CD8-positive, alpha-beta memory T cell (primary cell): Measurements from ENCODE around the gene CCDC178. TPM values are rescaled to one million over a fixed set of nuclear protein-coding genes. Genes with fewer than 3 reads are reported as not detected.

Source experiments
- CTCF ChIA-PET: fragments of 350-600 bp; sonication (Branson Sonifier 250); formaldehyde crosslinking; loops from one replicate; lab custom pipeline; 2021; ENCODE audit warnings: antibody characterized with exemption; lab: Charles Lee
- POLR2A ChIA-PET: fragments of 350-600 bp; sonication (Branson Sonifier 250); formaldehyde crosslinking; loops from one replicate; lab custom pipeline; 2021; ENCODE audit warnings: antibody characterized with exemption; lab: Charles Lee
- DNase-seq, 5 donors: peaks; one replicate each; pipeline versions ENCODE4 v3.0.0 to v3.0.0-alpha.2; 2020 to 2022; ENCODE audit warnings: mixed read lengths in 1 of 5
- H3K27ac ChIP-seq: one replicate; pipeline ENCODE4 v1.7.0; 2013; ENCODE audit warnings: low read depth, mild to moderate bottlenecking, low read length, moderate library complexity
- H3K27me3 ChIP-seq: 2 replicates; pipeline ENCODE4 v1.7.0; 2013; ENCODE audit warnings: low read length, mild to moderate bottlenecking; ENCODE audit not compliant: insufficient read depth, poor library complexity, severe bottlenecking
- H3K36me3 ChIP-seq: 2 replicates; pipeline ENCODE4 v1.7.0; 2013; ENCODE audit warnings: mild to moderate bottlenecking, low read length, moderate library complexity; ENCODE audit not compliant: insufficient read depth
- H3K4me1 ChIP-seq: 2 replicates; pipeline ENCODE4 v1.7.0; 2013; ENCODE audit warnings: mild to moderate bottlenecking, low read length, moderate library complexity; ENCODE audit not compliant: insufficient read depth
- H3K4me3 ChIP-seq: 2 replicates; pipeline ENCODE4 v1.7.0; 2013; ENCODE audit warnings: mild to moderate bottlenecking, low read length
- H3K9me3 ChIP-seq: 2 replicates; pipeline ENCODE4 v1.7.0; 2013; ENCODE audit warnings: mild to moderate bottlenecking, low read length
- H3K27ac Mint-ChIP-seq, 8 donors: one replicate each; pipeline ENCODE4 v1.8.0; 2020 to 2021; ENCODE audit warnings: mixed read lengths in 8 of 8, mild to moderate bottlenecking in 6 of 8, inconsistent platforms in 3 of 8, moderate library complexity in 3 of 8
- H3K27me3 Mint-ChIP-seq, 2 donors: one replicate each; pipeline ENCODE4 v1.8.0; 2020 to 2021; ENCODE audit warnings: mixed read lengths in 2 of 2, mild to moderate bottlenecking in 1 of 2, moderate library complexity in 1 of 2
- H3K36me3 Mint-ChIP-seq, 3 donors: one replicate each; pipeline ENCODE4 v1.8.0; 2020 to 2021; ENCODE audit warnings: mixed read lengths in 3 of 3, inconsistent platforms in 1 of 3, mild to moderate bottlenecking in 1 of 3
- H3K4me1 Mint-ChIP-seq, 3 donors: one replicate each; pipeline ENCODE4 v1.8.0; 2020 to 2021; ENCODE audit warnings: mixed read lengths in 3 of 3, inconsistent platforms in 1 of 3, mild to moderate bottlenecking in 1 of 3
- H3K4me3 Mint-ChIP-seq, 7 donors: one replicate each; pipeline ENCODE4 v1.8.0; 2020 to 2021; ENCODE audit warnings: mixed read lengths in 7 of 7, mild to moderate bottlenecking in 6 of 7, moderate library complexity in 4 of 7, inconsistent platforms in 2 of 7
- H3K9me3 Mint-ChIP-seq, 5 donors: one replicate each; pipeline ENCODE4 v1.8.0; 2020 to 2022; ENCODE audit warnings: mixed read lengths in 5 of 5, mild to moderate bottlenecking in 3 of 5, moderate library complexity in 2 of 5, inconsistent platforms in 1 of 5
- polyA plus RNA-seq: library from polyadenylated mRNA; unstranded; fragments of 300-500 nt; fragmentation: Illumina TruSeq; gene quantifications from one replicate; pipeline ENCODE4 v1.2.3, GENCODE V29; 2021
- total RNA-seq, 2 experiments: library from RNA; stranded (reverse); gene quantifications; one replicate each; pipeline ENCODE4 v1.2.3, GENCODE V29; 2021

The CCDC178 gene
- total and polyA plus RNA-seq, 3 experiments from 2014 or later = not detected

DNA sequence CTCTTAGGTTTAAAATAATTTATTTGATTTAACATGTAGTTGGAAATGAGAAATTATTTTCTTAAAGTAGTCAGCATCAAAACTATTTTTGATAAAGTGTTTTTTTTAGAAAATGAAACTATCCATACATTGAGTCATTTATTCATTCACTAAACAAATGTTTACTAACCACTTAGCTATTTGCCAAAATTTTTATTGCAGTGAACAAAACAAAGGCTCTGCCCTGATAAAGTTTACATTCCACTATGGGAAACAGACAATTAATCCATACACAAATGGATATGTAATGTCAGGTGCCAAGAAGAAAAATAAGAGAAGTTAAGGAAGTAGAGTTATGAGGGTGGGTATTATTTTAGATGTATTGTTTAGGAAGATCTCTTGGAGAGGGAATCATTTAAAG, 19.1 kb upstream of the CCDC178 start:
- DNase-seq = no peak
- H3K36me3 Mint-ChIP-seq = no peaks in the 10 kb centered on the region
- H3K9me3 ChIP-seq = no peaks in the 10 kb centered on the region
- no peak overlapping the region for H3K27ac Mint-ChIP-seq
- ChIA-PET POLR2A (no interaction called here), CTCF (no interaction called here)
- H3K4me1 Mint-ChIP-seq = no peaks in the 10 kb centered on the region
- H3K27me3 Mint-ChIP-seq = no peaks in the 10 kb centered on the region
- H3K9me3 Mint-ChIP-seq = peaks cover 4 to 14% (median 13%) of the 10 kb centered on the region in 5 donors
- H3K27ac ChIP-seq = no peak overlapping the region
- no peak overlapping the region for H3K4me3 Mint-ChIP-seq
- no peaks in the 10 kb centered on the region for H3K4me1 ChIP-seq
- no peaks in the 10 kb centered on the region for H3K27me3 ChIP-seq
- no peak overlapping the region for H3K4me3 ChIP-seq
- no peaks in the 10 kb centered on the region for H3K36me3 ChIP-seq

GRCh38 chr18:33446604-33447003, 6.1 kb upstream of the CCDC178 start:
- Histone ChIP-seq H3K9me3 (no peaks in the 10 kb centered on the region), H3K27me3 (no peaks in the 10 kb centered on the region), H3K4me3 (no peak overlapping the region), H3K4me1 (no peaks in the 10 kb centered on the region), H3K36me3 (no peaks in the 10 kb centered on the region), H3K27ac (no peak overlapping the region)
- Mint-ChIP-seq H3K4me1 (no peaks in the 10 kb centered on the region), H3K9me3 (peaks cover 4 to 28% (median 7%) of the 10 kb centered on the region in 5 donors), H3K27me3 (no peaks in the 10 kb centered on the region), H3K4me3 (no peak overlapping the region), H3K27ac (no peak overlapping the region), H3K36me3 (no peaks in the 10 kb centered on the region)
- no peak for DNase-seq
- CTCF ChIA-PET = no interaction called here
- POLR2A ChIA-PET = no interaction called here

DNA sequence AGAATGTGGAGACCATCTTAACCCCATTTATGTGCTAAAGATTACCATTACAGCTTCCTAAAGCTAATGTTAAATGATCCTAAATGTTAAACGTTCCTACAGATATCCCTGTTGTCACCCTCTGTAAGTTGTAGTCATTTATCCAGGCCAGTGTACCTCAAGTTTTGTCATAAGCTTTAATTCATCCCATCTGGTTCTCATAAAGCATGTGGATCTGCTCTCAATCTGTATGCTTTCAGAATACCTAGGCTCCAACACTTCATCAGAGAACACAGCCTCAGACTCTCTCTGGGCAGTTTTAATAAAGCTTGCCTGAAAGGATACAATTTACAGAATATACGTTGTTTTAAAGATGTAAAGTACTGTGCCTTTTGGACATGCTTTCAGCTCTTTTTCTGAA, 4.2 kb upstream of the CCDC178 start:
- H3K27me3 ChIP-seq = no peaks in the 10 kb centered on the region
- H3K4me3 Mint-ChIP-seq = no peak overlapping the region
- no peak overlapping the region for H3K27ac ChIP-seq
- no peaks in the 10 kb centered on the region for H3K27me3 Mint-ChIP-seq
- H3K9me3 Mint-ChIP-seq = peaks cover 9 to 24% (median 16%) of the 10 kb centered on the region in 5 donors
- no peaks in the 10 kb centered on the region for H3K36me3 ChIP-seq
- no peaks in the 10 kb centered on the region for H3K4me1 Mint-ChIP-seq
- no peak overlapping the region for H3K4me3 ChIP-seq
- no peak overlapping the region for H3K27ac Mint-ChIP-seq
- CTCF ChIA-PET = no interaction called here
- no peak for DNase-seq
- POLR2A ChIA-PET = no interaction called here
- H3K36me3 Mint-ChIP-seq = no peaks in the 10 kb centered on the region
- no peaks in the 10 kb centered on the region for H3K4me1 ChIP-seq
- H3K9me3 ChIP-seq = no peaks in the 10 kb centered on the region

GRCh38 chr18:33432857-33433256, 7.7 kb downstream of the CCDC178 start:
- H3K4me3 ChIP-seq = no peak overlapping the region
- Mint-ChIP-seq H3K4me1 (no peaks in the 10 kb centered on the region), H3K36me3 (no peaks in the 10 kb centered on the region), H3K27ac (no peak overlapping the region), H3K9me3 (peaks cover 0 to 24% (median 7%) of the 10 kb centered on the region in 5 donors), H3K4me3 (no peak overlapping the region), H3K27me3 (no peaks in the 10 kb centered on the region)
- H3K27ac ChIP-seq = no peak overlapping the region
- ChIA-PET CTCF (no interaction called here), POLR2A (no interaction called here)
- no peak for DNase-seq
- no peaks in the 10 kb centered on the region for H3K9me3 ChIP-seq
- no peaks in the 10 kb centered on the region for H3K27me3 ChIP-seq
- no peaks in the 10 kb centered on the region for H3K4me1 ChIP-seq
- H3K36me3 ChIP-seq = no peaks in the 10 kb centered on the region

GRCh38 chr18:33427549-33427948, 13.0 kb downstream of the CCDC178 start:
- DNase-seq = no peak
- Mint-ChIP-seq H3K27ac (no peak overlapping the region), H3K9me3 (peaks cover 3 to 16% (median 10%) of the 10 kb centered on the region in 5 donors), H3K4me3 (no peak overlapping the region), H3K27me3 (no peaks in the 10 kb centered on the region), H3K4me1 (no peaks in the 10 kb centered on the region), H3K36me3 (no peaks in the 10 kb centered on the region)
- Histone ChIP-seq H3K27me3 (no peaks in the 10 kb centered on the region), H3K4me3 (no peak overlapping the region), H3K9me3 (no peaks in the 10 kb centered on the region), H3K4me1 (no peaks in the 10 kb centered on the region), H3K27ac (no peak overlapping the region), H3K36me3 (no peaks in the 10 kb centered on the region)
- ChIA-PET POLR2A (no interaction called here), CTCF (no interaction called here)

DNA sequence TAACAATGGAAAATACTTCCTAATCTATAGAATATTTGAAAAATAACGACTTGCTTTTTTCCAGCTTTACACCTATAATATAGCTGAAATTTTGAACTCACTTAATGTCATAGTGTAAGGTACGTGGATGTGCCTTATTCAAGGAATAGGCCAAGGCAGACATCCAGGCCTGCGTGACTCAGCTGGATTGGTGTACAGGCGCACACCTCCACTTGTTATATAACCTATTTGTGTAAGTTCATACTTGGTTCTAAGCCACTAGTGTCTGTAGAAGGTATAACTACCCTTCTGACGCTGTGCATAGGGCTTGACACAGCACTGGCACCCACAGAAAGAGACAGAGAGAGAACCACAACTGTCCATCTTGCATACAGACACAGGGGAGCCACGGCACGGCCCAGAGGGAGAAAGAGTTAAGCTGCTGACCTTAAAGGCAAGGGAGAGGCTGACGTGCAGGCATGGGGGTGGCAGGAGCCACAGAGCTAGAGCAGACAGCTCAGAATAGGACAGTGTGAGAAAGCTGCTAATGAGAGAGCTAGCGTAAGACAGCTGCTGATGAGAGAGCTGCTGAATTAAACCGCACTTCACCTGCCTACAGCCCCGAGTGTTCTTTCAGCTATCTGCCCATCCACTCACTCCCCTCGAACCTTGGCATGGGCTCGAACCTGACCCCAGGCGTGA, 16.1 kb downstream of the CCDC178 start:
- POLR2A ChIA-PET = no interaction called here
- H3K4me1 Mint-ChIP-seq = no peaks in the 10 kb centered on the region
- H3K9me3 Mint-ChIP-seq = peaks cover 5 to 14% (median 10%) of the 10 kb centered on the region in 5 donors
- no peak overlapping the region for H3K4me3 ChIP-seq
- CTCF ChIA-PET = no interaction called here
- no peaks in the 10 kb centered on the region for H3K27me3 ChIP-seq
- H3K36me3 Mint-ChIP-seq = no peaks in the 10 kb centered on the region
- no peak overlapping the region for H3K4me3 Mint-ChIP-seq
- no peaks in the 10 kb centered on the region for H3K4me1 ChIP-seq
- no peak for DNase-seq
- H3K27ac Mint-ChIP-seq = no peak overlapping the region
- no peak overlapping the region for H3K27ac ChIP-seq
- no peaks in the 10 kb centered on the region for H3K36me3 ChIP-seq
- H3K27me3 Mint-ChIP-seq = no peaks in the 10 kb centered on the region
- H3K9me3 ChIP-seq = no peaks in the 10 kb centered on the region

DNA sequence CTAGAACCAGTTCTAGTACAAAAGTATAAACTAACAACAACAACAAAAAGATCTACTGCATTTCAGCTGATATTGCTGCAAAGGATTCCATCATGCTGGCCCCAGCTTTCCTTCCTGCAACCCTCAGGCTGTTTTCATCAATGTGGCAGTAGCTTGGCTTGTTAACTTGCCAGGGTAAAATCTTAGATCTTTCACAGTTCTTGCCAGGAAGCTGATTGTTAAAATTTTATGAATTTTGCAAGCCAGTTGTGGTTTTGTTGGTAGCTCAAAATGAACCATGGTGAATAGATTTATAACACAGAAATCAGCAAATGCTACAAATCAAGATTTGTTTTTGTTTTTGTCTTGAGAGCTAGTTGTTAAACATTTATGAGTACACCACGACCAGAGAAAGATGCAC, 19.3 kb downstream of the CCDC178 start:
- Mint-ChIP-seq H3K4me3 (no peak overlapping the region), H3K4me1 (no peaks in the 10 kb centered on the region), H3K36me3 (no peaks in the 10 kb centered on the region), H3K27ac (no peak overlapping the region), H3K9me3 (peaks cover 10 to 21% (median 14%) of the 10 kb centered on the region in 5 donors), H3K27me3 (no peaks in the 10 kb centered on the region)
- no peak for DNase-seq
- Histone ChIP-seq H3K36me3 (no peaks in the 10 kb centered on the region), H3K27me3 (no peaks in the 10 kb centered on the region), H3K4me3 (no peak overlapping the region), H3K9me3 (no peaks in the 10 kb centered on the region), H3K4me1 (no peaks in the 10 kb centered on the region), H3K27ac (no peak overlapping the region)
- ChIA-PET CTCF (no interaction called here), POLR2A (no interaction called here)

- H3K4me3 Mint-ChIP-seq = no peak overlapping the region
- POLR2A ChIA-PET = no interaction called here
- H3K36me3 Mint-ChIP-seq = no peaks in the 10 kb centered on the region
- no peak overlapping the region for H3K4me3 ChIP-seq
- H3K27me3 Mint-ChIP-seq = no peaks in the 10 kb centered on the region
- no peak overlapping the region for H3K27ac ChIP-seq
- no peaks in the 10 kb centered on the region for H3K36me3 ChIP-seq
- no peaks in the 10 kb centered on the region for H3K4me1 ChIP-seq
- H3K27ac Mint-ChIP-seq = no peak overlapping the region
- no peaks in the 10 kb centered on the region for H3K9me3 ChIP-seq
- H3K9me3 Mint-ChIP-seq = peaks cover 2 to 30% (median 8%) of the 10 kb centered on the region in 5 donors
- H3K4me1 Mint-ChIP-seq = no peaks in the 10 kb centered on the region
- no peaks in the 10 kb centered on the region for H3K27me3 ChIP-seq
- CTCF ChIA-PET = no interaction called here
- no peak for DNase-seq
These were observed 36.2 kb downstream of the CCDC178 start for GRCh38 chr18:33404244-33404873.
